NCI-H1048 (cell line): ENCODE measurements around the gene POLR1C.
"Not testable (repeated sequence)": the region's sequence is repeated elsewhere in the genome, so short reads cannot be mapped to it uniquely, and the experiment has no call there.

Source experiments
- DNase-seq: peaks from one replicate; lab custom pipeline; 2025; lab: John Stamatoyannopoulos, UW

The POLR1C gene

DNA sequence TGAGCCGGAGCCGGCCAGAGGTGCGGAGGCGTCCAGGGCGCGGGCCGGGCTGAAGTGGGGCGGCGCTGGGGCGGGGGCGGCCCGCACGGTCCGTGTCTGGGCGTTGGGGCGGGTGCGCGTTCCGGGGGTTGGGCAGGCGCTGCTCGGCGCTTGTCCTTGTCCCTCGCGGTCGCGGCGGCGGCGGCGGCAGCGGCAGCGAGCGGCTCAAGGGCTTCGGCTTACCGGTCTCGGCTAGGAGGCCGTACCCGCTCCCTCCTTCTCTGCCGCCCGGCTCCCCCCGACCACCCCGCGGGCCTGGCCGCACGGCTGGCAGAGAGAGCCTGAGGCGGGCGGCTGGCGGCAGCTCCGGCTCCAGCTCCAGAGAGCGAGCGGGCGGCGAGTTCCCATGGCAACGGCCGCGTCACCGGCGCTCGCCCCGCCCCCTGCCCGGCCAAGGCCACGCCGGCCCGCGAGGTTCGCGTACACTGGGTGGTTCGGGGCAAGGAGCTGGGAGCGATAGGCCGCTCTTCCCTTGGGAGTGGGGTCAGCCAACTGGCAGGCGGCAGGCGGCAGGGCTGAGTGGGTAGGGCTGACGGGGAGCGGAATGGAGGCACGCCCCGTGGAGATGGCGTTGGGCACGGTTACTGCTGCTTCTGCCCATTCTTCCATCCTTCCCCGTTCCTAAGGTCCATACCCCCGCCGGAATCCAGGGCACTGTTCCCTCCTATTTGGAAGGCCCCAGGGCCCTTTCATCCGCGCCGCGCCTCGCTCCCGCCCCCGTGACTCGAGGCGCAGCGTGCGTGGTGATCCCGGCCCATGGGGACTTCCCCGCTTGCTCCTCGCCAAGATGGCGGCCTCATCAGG lies 6.7 kb upstream of the POLR1C start, which contains the start of gene LRRC73:
Gene LRRC73 (minus strand): TSS at position 363 of the 843 bp plus-strand sequence. CDS start 561 bp downstream, outside the sequence.
- no peak for DNase-seq

DNA sequence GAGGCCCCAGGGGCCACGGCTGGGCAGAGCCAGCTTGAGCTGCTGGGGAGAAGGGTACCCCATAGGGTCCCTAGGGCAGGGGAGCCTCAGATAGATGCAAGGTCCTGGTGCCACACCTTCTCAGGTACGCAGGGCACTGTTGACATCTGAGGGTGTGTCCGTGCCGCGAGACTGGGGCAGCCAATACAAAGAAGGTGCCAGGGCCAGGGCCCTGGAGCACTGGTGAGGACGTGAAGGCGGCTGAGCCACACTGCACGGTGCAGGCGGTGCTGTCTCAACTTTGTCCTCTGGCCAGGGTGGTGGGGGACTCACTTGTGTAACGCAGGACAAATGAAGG lies 6.1 kb upstream of the POLR1C start:
- DNase-seq, result no peak

- DNase-seq, result no peak
Measured at GRCh38 chr6:43511824-43512415, 5.0 kb upstream of the POLR1C start.

DNA sequence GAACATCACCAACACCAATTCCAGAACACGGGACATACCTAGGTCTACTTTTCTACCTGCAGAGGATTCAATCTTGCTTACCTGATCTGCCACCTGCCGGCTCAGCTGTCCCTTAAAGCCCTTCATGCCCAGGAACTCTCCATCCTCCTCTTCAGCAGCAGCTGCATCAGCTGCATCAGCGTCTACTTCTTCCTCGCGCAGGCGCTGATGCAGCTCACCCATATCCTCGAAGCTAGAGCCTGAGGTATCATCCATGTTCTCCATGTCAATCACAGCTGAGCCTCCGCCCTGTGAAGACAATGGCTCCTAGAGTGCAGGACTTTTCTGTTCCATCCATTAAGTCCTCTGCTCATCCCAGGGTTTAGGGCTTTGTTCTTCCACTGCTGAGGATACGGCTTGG lies 1.1 kb upstream of the POLR1C start:
- DNase-seq, result no peak

- no peak for DNase-seq
Measured at GRCh38 chr6:43516367-43516696, 557 bp upstream of the POLR1C start.

DNA sequence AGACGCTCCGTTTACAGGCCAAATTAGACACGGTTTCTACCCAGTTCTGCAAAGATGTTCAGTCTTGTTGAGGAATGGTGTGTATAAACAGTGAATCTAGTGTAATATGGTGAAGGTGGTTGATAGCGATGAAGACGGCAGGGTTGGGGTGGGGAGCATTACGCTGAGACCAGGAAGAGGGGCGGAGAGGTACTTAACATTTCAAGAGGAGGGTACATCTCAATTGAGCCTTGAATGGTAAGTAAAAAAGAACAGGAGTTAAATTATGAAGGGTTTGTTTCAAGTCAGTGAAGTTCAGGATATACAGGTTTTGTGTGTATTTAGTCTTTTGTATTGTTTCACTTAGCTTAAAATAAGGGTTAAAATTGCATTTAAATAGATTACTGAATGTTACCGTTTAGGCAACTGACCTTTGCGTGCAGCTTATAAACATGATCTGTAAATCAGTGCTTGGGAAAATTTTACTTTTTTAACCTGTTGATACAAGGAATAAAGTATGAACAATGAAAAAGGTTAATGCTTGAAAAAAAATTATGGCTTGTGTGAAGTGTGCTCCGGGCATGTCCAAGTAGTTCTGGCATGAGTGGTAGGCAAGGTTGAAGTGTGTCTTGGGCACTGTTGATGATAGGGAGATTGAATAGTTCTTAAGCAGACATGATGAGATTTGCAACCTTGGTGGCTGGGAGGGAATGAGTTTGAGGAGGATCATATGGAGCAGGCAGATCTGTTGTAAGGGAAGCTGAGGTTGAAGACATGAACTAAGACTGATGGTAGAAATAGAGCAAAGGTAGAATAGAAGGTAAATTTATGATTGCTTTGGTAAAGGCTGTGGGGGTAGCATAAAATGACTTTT lies 842 bp downstream of the POLR1C start:
- no peak for DNase-seq

DNA sequence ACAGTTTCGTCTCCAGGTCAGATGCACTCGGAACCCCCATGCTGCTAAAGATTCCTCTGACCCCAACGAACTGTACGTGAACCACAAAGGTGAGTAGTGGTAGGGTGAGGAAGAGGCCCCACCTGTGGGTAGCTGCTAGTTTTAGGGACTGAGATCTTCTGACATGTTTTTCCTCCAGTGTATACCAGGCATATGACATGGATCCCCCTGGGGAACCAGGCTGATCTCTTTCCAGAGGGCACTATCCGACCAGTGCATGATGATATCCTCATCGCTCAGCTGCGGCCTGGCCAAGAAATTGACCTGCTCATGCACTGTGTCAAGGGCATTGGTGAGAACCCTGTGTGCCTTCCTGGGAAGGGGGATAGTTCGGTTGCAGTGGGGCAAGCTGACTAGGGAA lies 3.2 kb downstream of the POLR1C start:
- no peak for DNase-seq

DNA sequence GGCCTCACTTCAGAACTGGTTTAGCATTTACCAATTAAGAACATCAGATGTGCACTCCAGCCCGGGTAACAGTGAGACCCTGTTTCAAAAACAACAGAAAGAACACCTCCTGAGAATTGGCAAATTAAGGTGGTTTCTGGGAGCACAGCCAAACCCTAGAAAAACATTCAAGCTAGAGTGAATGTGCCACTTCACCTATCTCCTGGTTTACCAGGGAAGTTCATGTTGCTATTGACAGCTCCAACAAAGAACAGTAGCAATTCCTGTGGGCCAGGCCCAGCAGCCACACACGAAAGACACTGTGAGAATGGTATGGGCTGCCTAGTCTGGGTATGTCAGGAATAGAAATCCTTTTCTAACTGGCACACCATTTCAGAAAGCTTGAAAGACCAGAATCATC lies 4.9 kb downstream of the POLR1C start:
- no peak for DNase-seq

DNA sequence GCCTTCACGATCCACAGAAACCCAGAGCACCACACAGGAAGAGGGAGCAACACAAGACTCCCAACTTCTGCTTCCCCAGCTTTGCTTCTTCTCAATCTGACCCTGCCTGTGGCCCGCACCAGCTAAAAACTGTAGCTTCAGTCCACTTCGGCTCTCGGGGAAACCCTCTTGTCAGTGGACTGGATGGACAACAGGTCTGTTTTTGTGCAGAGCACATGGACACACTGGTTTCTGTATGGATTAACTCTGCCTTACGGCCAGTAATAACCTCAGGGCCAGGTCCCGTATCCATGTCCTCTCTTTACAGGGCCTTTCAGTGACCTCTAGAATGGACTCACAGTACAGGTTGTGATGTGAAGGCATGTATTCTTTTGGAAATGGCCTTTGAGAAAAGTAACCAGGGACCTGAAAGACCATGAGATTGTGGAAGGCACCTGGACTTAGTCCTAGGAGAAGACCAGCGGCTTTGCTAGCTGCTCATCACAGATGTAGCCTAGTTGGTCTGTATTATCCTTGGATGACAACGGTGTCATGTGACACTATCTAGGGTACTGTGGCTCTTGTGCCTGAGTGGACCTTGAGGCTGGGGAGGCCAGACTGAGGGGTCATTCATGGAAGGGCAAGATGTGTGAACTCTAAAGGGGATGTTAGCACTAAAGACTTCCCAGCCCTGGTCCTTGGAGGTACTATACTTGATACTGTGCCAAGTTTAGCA lies 5.8 kb downstream of the POLR1C start:
- DNase-seq, result no peak

DNA sequence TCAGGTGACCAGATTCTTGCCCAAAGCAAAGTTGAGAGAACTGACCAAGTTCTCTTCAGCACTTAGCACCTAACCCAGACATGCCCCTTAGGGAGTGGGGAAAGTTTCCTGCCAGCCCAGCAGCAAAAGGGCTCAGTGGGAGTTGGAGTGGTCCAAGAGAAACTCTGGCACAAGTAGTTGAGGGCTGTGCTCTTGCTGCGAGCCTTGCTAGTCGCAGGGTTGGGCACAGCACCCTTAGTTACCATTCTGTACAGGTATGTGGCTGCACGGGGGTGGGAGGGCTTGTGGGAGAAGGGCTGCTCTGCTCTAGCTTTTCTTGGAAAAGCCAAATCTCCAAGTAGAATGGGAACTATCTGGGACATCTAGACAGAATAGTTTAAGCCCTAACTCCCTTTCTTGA lies 6.4 kb downstream of the POLR1C start:
- no peak for DNase-seq

GRCh38 chr6:43524483-43524961 lies 7.6 kb downstream of the POLR1C start:
- DNase-seq, result no peak

- no peak for DNase-seq
Measured at GRCh38 chr6:43532201-43532600, 15.3 kb downstream of the POLR1C start.

- DNase-seq, result not testable (repeated sequence)
Measured at GRCh38 chr6:43538986-43539385, 22.1 kb downstream of the POLR1C start.

GRCh38 chr6:43539409-43539808 lies 22.5 kb downstream of the POLR1C start:
- not testable (repeated sequence) for DNase-seq

DNA sequence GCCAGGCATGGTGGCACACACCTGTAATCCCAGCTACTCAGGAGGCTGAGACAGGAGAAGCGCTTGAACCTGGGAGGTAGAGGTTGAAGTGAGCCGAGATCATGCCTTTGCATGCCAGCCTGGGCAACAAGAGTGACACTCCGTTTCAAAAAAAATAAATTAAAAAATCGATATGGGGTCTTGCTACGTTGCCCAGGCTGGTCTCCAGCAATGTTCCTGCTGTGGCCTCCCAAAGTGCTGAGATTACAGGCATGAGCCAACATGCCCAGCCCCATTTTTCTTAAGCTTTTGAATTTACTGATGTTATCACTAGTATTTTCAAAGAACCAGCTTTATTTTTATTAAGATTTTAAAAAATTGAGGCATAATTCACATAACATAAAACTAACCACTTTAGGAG lies 23.6 kb downstream of the POLR1C start:
- DNase-seq, result no peak

- no peak for DNase-seq
Measured at GRCh38 chr6:43541774-43542471, 25.0 kb downstream of the POLR1C start.

DNA sequence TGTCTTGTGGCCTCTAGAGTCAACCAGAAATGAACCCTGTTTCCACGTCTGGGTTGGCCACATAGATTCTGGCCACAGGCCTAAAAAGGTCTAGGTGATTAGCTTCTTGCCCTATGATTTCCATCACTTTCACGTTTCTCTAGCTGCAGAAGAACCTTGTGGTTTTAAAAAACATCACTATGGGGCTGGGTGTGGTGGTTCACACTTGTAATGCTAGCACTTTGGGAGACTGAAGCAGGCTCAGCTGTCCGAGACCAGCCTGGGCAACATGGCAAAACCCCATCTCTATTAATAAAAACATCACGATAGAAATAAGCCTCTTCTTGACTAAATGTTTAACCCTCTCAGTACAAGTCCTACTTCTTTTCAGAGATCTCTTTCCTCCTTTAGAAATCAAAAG lies 27.6 kb downstream of the POLR1C start:
- DNase-seq, result no peak

GRCh38 chr6:43547222-43547621 lies 30.3 kb downstream of the POLR1C start:
- no peak for DNase-seq

- not testable (repeated sequence) for DNase-seq
Measured at GRCh38 chr6:43557620-43558019, 40.7 kb downstream of the POLR1C start.

GRCh38 chr6:43559328-43559727 lies 42.4 kb downstream of the POLR1C start:
- DNase-seq, result no peak

DNA sequence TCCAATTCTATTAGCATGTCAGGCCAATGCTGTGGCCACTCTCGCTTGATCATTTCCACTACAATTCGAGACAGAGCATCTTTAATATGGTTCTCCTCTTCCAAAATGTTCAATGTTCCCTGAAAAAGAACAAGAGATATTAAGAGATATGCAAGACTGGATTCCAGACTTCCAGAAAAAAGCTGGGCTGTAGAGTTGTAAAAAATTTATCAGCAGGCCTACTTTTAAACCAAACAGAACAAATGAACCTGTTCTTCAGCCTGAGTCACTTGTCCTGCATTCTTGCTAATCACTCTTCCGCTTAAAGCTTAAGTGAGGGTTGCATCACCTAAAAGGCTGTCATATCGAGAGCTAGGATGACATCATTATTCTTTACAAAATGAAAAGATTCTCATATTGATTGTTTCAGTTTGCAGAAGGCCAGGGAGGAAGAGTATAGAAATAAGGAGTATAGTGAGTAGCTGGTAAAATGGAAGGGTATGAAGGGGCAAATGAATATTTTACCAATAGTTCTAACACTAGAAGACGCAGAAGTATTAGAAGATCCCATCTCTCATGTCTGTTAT lies 54.1 kb downstream of the POLR1C start:
- no peak for DNase-seq
